HepG2 (cell line): ENCODE results near the gene ATP11B. TPM values are rescaled to one million over a fixed set of nuclear protein-coding genes. Genes with fewer than 3 reads are reported as not detected.

Experiments used
- ATAC-seq: fragments of 200-7000 bp; cut with Tn5 transposase; 3 replicates; pipeline ENCODE4 v1.9.1; 2020; ENCODE audit warnings: mild to moderate bottlenecking, moderate library complexity
- BruUV-seq: library from RNA; stranded (reverse); fragments of 400-500 nt; replicated peaks from 2 replicates; lab custom pipeline; 2021; lab: Mats Ljungman, UMichigan
- CTCF ChIA-PET: fragments of 300-600 bp; formaldehyde crosslinking; extraction: SDS; loops from one replicate; lab custom pipeline; 2021; ENCODE audit warnings: low total read pairs, inconsistent platforms, low intra/inter-chr PET ratio; lab: Yijun Ruan, JAX
- POLR2A ChIA-PET: fragments of 350-600 bp; sonication (Branson Sonifier 250); formaldehyde crosslinking; loops from one replicate; lab custom pipeline; 2020; ENCODE audit warnings: antibody characterized with exemption, inconsistent platforms; lab: Yijun Ruan, JAX
- DNase-seq: peaks from one replicate; pipeline ENCODE4 v3.0.0-alpha.2; 2015; ENCODE audit warnings: low spot score
- FAIRE-seq: peaks from 3 replicates; lab custom pipeline; 2011; peaks lifted over from hg19 to GRCh38; lab: Jason Lieb, UNC
- H2AFZ ChIP-seq: one replicate; pipeline ENCODE4 v1.6.1; 2011; ENCODE audit warnings: low read length, inconsistent platforms
- H3K27ac ChIP-seq: fragments of 300-600 bp; 3 replicates; pipeline ENCODE4 v1.8.0; 2011; ENCODE audit warnings: mixed run types, mild to moderate bottlenecking, mixed read lengths, low read length, inconsistent platforms; ENCODE audit not compliant: insufficient read depth; ENCODE audit errors: extremely low read length
- H3K27me3 ChIP-seq, 2 experiments: fragments of 200-600 bp in 1 of 2; 2 replicates in 1 of 2; 3 replicates in 1 of 2; pipeline versions ENCODE4 v1.6.0 to v1.8.0; 2011; ENCODE audit warnings: low read length in 2 of 2, mild to moderate bottlenecking in 2 of 2, moderate library complexity in 2 of 2, inconsistent platforms in 1 of 2; ENCODE audit not compliant: insufficient read depth in 2 of 2, control insufficient read depth in 1 of 2
- H3K36me3 ChIP-seq, 2 experiments: fragments of 200-600 bp in 1 of 2; replicated peaks in 1 of 2; 2 replicates in 1 of 2; 3 replicates in 1 of 2; pipeline versions ENCODE4 v1.5.1 to v1.8.0; 2011; ENCODE audit warnings: low read length in 2 of 2, inconsistent platforms in 1 of 2; ENCODE audit not compliant: insufficient read depth in 2 of 2, control insufficient read depth in 1 of 2
- H3K4me1 ChIP-seq: 2 replicates; pipeline ENCODE4 v1.5.1; 2012; ENCODE audit warnings: low read length, inconsistent platforms; ENCODE audit not compliant: insufficient read depth
- H3K4me2 ChIP-seq: 2 replicates; pipeline ENCODE4 v1.6.0; 2011; ENCODE audit warnings: low read depth, low read length, inconsistent platforms
- H3K4me3 ChIP-seq, 3 experiments: fragments of 200-600 bp in 1 of 3; sonication (generic), shearing (Covaris generic) in 1 of 3; replicated peaks in 1 of 3; 2 replicates each; pipeline ENCODE4 v1.5.1; 2011 to 2016; ENCODE audit warnings: low read length in 3 of 3, inconsistent platforms in 2 of 3, low read depth in 2 of 3, mild to moderate bottlenecking in 2 of 3, control low read depth in 1 of 3, mixed read lengths in 1 of 3; ENCODE audit not compliant: insufficient read depth in 1 of 3
- H3K79me2 ChIP-seq: one replicate; pipeline ENCODE4 v1.6.1; 2011; ENCODE audit warnings: low read length, inconsistent platforms; ENCODE audit not compliant: insufficient read depth
- H3K9ac ChIP-seq: 2 replicates; pipeline ENCODE4 v1.6.0; 2011; ENCODE audit warnings: mild to moderate bottlenecking, low read depth, low read length, inconsistent platforms; ENCODE audit not compliant: insufficient read depth
- H3K9me3 ChIP-seq: 2 replicates; pipeline ENCODE4 v1.5.1; 2012; ENCODE audit warnings: mild to moderate bottlenecking, low read length
- H4K20me1 ChIP-seq: 2 replicates; pipeline ENCODE4 v1.6.0; 2011; ENCODE audit warnings: inconsistent platforms, mild to moderate bottlenecking, low read length, moderate library complexity; ENCODE audit not compliant: insufficient read depth
- GMEB2 ChIP-seq: IDR thresholded peaks from 2 replicates; pipeline ENCODE4 v1.6.1; 2016; ENCODE audit warnings: missing biosample characterization, missing genetic modification reagents, low read depth
- MYNN ChIP-seq: sonication (generic); formaldehyde crosslinking; IDR thresholded peaks from 2 replicates; pipeline ENCODE4 v1.4.0; 2020; ENCODE audit warnings: mild to moderate bottlenecking, low read depth, missing genetic modification reagents
- NR2F6 ChIP-seq, 2 experiments: IDR thresholded peaks; 2 replicates each; pipeline ENCODE4 v1.6.1; 2016; ENCODE audit warnings: antibody characterized with exemption in 1 of 2, mild to moderate bottlenecking in 1 of 2
- PLRG1 ChIP-seq: fragments of 450-650 bp; conservative IDR thresholded peaks from 2 replicates; pipeline ENCODE4 v1.6.1; 2016
- RORA ChIP-seq: sonication (generic); formaldehyde crosslinking; IDR thresholded peaks from 2 replicates; pipeline ENCODE4 v1.5.0; 2020; ENCODE audit warnings: mild to moderate bottlenecking, missing genetic modification reagents, moderate library complexity
- XRCC5 ChIP-seq: fragments of 200-400 bp; formaldehyde crosslinking; optimal IDR thresholded peaks from 2 replicates; pipeline ENCODE3; 2017; ENCODE audit warnings: mild to moderate bottlenecking, low read length
- ZNF136 ChIP-seq: sonication (generic); formaldehyde crosslinking; IDR thresholded peaks from 2 replicates; pipeline ENCODE4 v1.8.1; 2022; ENCODE audit warnings: low read depth, mild to moderate bottlenecking, moderate library complexity, missing genetic modification reagents
- ZNF138 ChIP-seq: sonication (generic); formaldehyde crosslinking; IDR thresholded peaks from 2 replicates; pipeline ENCODE4 v1.5.0; 2020; ENCODE audit warnings: mild to moderate bottlenecking, low read depth, missing genetic modification reagents
- ZNF24 ChIP-seq: fragments of 450-650 bp; IDR thresholded peaks from 2 replicates; pipeline ENCODE4 v1.6.1; 2017; ENCODE audit warnings: antibody characterized with exemption, mild to moderate bottlenecking
- ZNF883 ChIP-seq: sonication (generic); formaldehyde crosslinking; IDR thresholded peaks from 2 replicates; pipeline ENCODE4 v1.5.1; 2020; ENCODE audit warnings: mild to moderate bottlenecking, missing genetic modification reagents; ENCODE audit errors: not compliant biosample characterization
- WGBS: methylation state at CpG from one replicate; pipeline ENCODE4 v1.1.6; 2017; ENCODE audit warnings: low lambda C conversion rate; 5-methylcytosine and 5-hydroxymethylcytosine counted together
- in situ Hi-C: cut with HindIII; loops from 2 replicates; pipeline ENCODE4 v1.10.0; 2017; ENCODE audit warnings: low pct_unique_long_range_greater_than_20kb; ENCODE audit not compliant: extremely low pct_ligation_motif_present
- intact Hi-C: fragments of 100-400 bp; cut with micrococcal nuclease; formaldehyde crosslinking; loops from one replicate; pipeline ENCODE4 v1.10.0; 2022; ENCODE audit not compliant: unreplicated experiment
- polyA plus RNA-seq, 8 experiments: library from polyadenylated mRNA; depleted of rRNA in 3 of 8; stranded (reverse) in 7 of 8; unstranded in 1 of 8; fragments of >200 nt; fragmentation: Illumina TruSeq in 4 of 8; extraction: Trizol in 4 of 8; gene quantifications; 2 replicates each; pipeline versions ENCODE4 v1.2.1 to v1.2.3, GENCODE V29; 2011 to 2016; ENCODE audit warnings: low read depth in 4 of 8, missing spikeins in 1 of 8, mixed read lengths in 1 of 8; ENCODE audit not compliant: insufficient read depth in 1 of 8
- total RNA-seq, 5 experiments: library from RNA; depleted of rRNA; stranded (reverse); fragments of >200 nt; fragmentation: Illumina TruSeq; extraction: Trizol; gene quantifications; 2 replicates each; pipeline ENCODE4 v1.2.3, GENCODE V29; 2016; ENCODE audit warnings: low read depth in 1 of 5
- TF ChIP-seq, protein P1 (sequence below): sonication (generic); formaldehyde crosslinking; IDR thresholded peaks from 2 replicates; pipeline ENCODE4 v1.8.1; 2023; ENCODE audit warnings: mild to moderate bottlenecking, inconsistent platforms, moderate library complexity, missing genetic modification reagents, borderline replicate concordance

ATP11B gene
- total and polyA plus RNA-seq, 2 of the 13 experiments (the other 11 are each of a cell fraction or from before 2014, with no cell fraction given) = 10.1 to 22.9 TPM

- no peak for TF ChIP-seq ZNF136
- TF ChIP-seq, all 625 proteins: peak for 0
Measured at GRCh38 chr3:182913889-182914288, 120.6 kb downstream of the ATP11B start (continued).

DNA sequence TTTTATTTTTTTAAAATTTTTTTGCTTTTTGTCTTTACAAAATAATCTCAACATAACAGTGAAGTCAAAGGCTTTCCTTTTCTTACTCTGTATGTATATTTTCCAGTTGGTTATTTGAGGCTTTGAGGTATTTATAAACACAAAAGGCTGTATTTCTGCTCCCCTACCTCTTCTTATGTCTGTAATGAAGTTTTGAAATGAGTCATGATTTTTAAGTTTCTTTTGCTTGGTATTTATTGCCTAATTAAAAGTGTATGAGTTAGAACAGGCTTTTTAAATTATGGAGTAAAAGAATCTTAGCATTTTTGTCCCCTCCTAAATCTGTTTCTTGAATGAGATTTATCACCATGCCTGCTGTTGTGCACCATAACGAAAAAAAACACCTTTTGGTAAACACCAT lies 121.0 kb downstream of the ATP11B start:
- POLR2A ChIA-PET = no interaction called here
- H4K20me1 ChIP-seq = no peaks in the 10 kb centered on the region
- H3K27me3 ChIP-seq = no peaks in the 10 kb centered on the region
- H3K4me2 ChIP-seq = no peak overlapping the region
- 93% methylated on average over 1 of the region's 1 CpG for WGBS
- no peak for TF ChIP-seq XRCC5
- TF ChIP-seq PLRG1 = no peak
- no peak for TF ChIP-seq ZNF138 (CRISPR knock-in tag)
- no peak for TF ChIP-seq GMEB2 (CRISPR knock-in tag)
- TF ChIP-seq NR2F6 (IDR thresholded peaks at IDR 0.05) = no peak
- no peak for TF ChIP-seq NR2F6 (CRISPR knock-in tag; IDR thresholded peaks at IDR 0.05)
- no peak for TF ChIP-seq MYNN (CRISPR knock-in tag)
- TF ChIP-seq, protein P1, sequence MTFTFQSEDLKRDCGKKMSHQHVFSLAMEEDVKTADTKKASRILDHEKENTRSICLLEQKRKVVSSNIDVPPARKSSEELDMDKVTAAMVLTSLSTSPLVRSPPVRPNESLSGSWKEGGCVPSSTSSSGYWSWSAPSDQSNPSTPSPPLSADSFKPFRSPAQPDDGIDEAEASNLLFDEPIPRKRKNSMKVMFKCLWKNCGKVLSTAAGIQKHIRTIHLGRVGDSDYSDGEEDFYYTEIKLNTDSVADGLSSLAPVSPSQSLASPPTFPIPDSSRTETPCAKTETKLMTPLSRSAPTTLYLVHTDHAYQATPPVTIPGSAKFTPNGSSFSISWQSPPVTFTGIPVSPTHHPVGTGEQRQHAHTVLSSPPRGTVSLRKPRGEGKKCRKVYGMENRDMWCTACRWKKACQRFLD (CRISPR knock-in tag) = no peak
- TF ChIP-seq ZNF883 (CRISPR knock-in tag) = no peak
- no peak for TF ChIP-seq ZNF24
- TF ChIP-seq RORA (CRISPR knock-in tag) = no peak
- intact Hi-C loops = no loop called here
- DNase-seq = no peak
- in situ Hi-C loops = no loop called here
- no peaks in the 10 kb centered on the region for H3K79me2 ChIP-seq
- H3K4me1 ChIP-seq = no peaks in the 10 kb centered on the region
- no TSS peak for BruUV-seq
- peaks cover 2 to 5% of the 10 kb centered on the region in 2 experiments; a peak in 1 of 5 replicates for H3K36me3 ChIP-seq
- H3K9ac ChIP-seq = no peak overlapping the region
- H3K9me3 ChIP-seq = no peaks in the 10 kb centered on the region
- CTCF ChIA-PET = no interaction called here
- no peak for FAIRE-seq
- no peak overlapping the region for H2AFZ ChIP-seq
- no peak for ATAC-seq
- H3K4me3 ChIP-seq = no peak overlapping the region
- no peak overlapping the region for H3K27ac ChIP-seq
